ENCODE results near the gene F2.

The F2 gene

GRCh38 chr11:46679241-46680163 lies 39.5 kb upstream of the F2 start:
- H3K4me3 ChIP-seq (ENCODE audit: low read depth, low read length): no peak overlapping the region
- no peak for TF ChIP-seq CTCF (IDR thresholded peaks at IDR 0.05; ENCODE audit: low read depth, low read length, missing control alignments)
- no peak for DNase-seq (ENCODE audit: low read depth)

- DNase-seq (ENCODE audit: low read depth): no peak
- H3K4me3 ChIP-seq (ENCODE audit: low read depth, low read length): no peak overlapping the region
- TF ChIP-seq CTCF (IDR thresholded peaks at IDR 0.05; ENCODE audit: low read depth, low read length, missing control alignments): no peak
Observed at GRCh38 chr11:46680164-46680760, 38.8 kb upstream of the F2 start.

DNA sequence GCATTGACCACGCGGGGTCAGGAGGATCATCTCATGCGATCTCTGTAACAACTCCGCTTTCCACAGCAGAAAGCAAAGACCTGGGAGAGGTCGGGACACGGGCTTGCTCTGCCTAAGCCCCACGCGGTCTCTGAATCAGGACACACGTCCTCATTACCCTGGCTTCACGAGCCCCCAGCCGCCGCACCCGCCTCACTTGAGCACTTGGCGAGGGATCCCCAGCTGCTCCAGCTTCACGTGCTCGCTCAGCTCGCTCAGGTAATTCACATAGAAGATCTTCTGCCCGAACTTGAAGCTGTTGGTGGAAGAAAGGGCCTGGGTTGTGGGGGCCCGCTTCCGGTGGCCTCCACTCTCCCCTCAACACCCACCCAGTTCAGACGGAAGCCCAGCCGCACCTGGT lies 38.2 kb upstream of the F2 start:
- no peak for DNase-seq (ENCODE audit: low read depth)
- no peak overlapping the region for H3K4me3 ChIP-seq (ENCODE audit: low read depth, low read length)
- TF ChIP-seq CTCF (IDR thresholded peaks at IDR 0.05; ENCODE audit: low read depth, low read length, missing control alignments): no peak

GRCh38 chr11:46681814-46682213 lies 37.2 kb upstream of the F2 start:
- DNase-seq (ENCODE audit: low read depth): no peak
- H3K4me3 ChIP-seq (ENCODE audit: low read depth, low read length): no peak overlapping the region
- no peak for TF ChIP-seq CTCF (IDR thresholded peaks at IDR 0.05; ENCODE audit: low read depth, low read length, missing control alignments)

- no peak for DNase-seq (ENCODE audit: low read depth)
Observed at GRCh38 chr11:46682773-46683752, 36.0 kb upstream of the F2 start.

More at GRCh38 chr11:46682773-46683752, 36.0 kb upstream of the F2 start:
- no peak for TF ChIP-seq CTCF (IDR thresholded peaks at IDR 0.05; ENCODE audit: low read depth, low read length, missing control alignments)
- H3K4me3 ChIP-seq (ENCODE audit: low read depth, low read length): no peak overlapping the region
